ENCODE measurements around the gene TNFRSF21. TPM values are rescaled to one million over a fixed set of nuclear protein-coding genes. Genes with fewer than 3 reads are reported as not detected.

The TNFRSF21 gene
- total and polyA plus RNA-seq, 9 of the 15 experiments (the other 6 are each of a cell fraction or from before 2014, with no cell fraction given): 0.63 to 5.7 (median 2.2) TPM

GRCh38 chr6:47334334-47334733, 24.6 kb upstream of the TNFRSF21 start (continued):
- no peak for TF ChIP-seq MGA (IDR thresholded peaks at IDR 0.05)
- no peak for TF ChIP-seq FOXP4 (CRISPR knock-in tag; IDR thresholded peaks at IDR 0.05; ENCODE audit: borderline replicate concordance)
- TF ChIP-seq HDAC3 (IDR thresholded peaks at IDR 0.05; ENCODE audit: borderline replicate concordance, partially characterized antibody): no peak
- TF ChIP-seq ZNF780A (CRISPR knock-in tag; IDR thresholded peaks at IDR 0.05): no peak
- no peak for TF ChIP-seq MLLT1 (IDR thresholded peaks at IDR 0.05)
- TF ChIP-seq ZBTB17 (CRISPR knock-in tag; IDR thresholded peaks at IDR 0.05): no peak
- TF ChIP-seq ZKSCAN3 (CRISPR knock-in tag; IDR thresholded peaks at IDR 0.05): no peak
- no peak for TF ChIP-seq ZNF143 (CRISPR knock-in tag; IDR thresholded peaks at IDR 0.05)
